ENCODE results near the gene PDE6B. TPM values are rescaled to one million over a fixed set of nuclear protein-coding genes. Genes with fewer than 3 reads are reported as not detected.

Gene PDE6B
- total RNA-seq (10 to 100 TPM; 16.5 to 24.6 TPM), polyA plus RNA-seq (1 to 10 TPM; 2.7 to 7.6 TPM)
- long read RNA-seq, donor 1, partial matches to known transcripts, result 21 of 21 reads
- long read RNA-seq, donor 1, other reads (novel, unspliced or antisense), result 0 of 21 reads
- long read RNA-seq, donor 2, result 0 reads
- long read RNA-seq, donor 3, partial matches to known transcripts, result 0 of 1 reads
- long read RNA-seq, donor 3, other reads (novel, unspliced or antisense), result 0 of 1 reads
- long read RNA-seq, donor 4, result 0 reads
- long read RNA-seq, donor 5, result 0 reads

GRCh38 chr4:624705-625590 lies at the start of gene PDE6B:
Gene PDE6B, plus strand, starts transcription at chr4:625573. Its CDS starts 54 bp downstream, at chr4:625627.
- Histone ChIP-seq H3K27me3 (ENCODE audit: control insufficient read depth in 3 of 3, insufficient read depth in 3 of 3, low read length in 2 of 3) (peaks cover 0 to 3% (median 0%) of the 10 kb centered on the region in 3 donors), H3K4me1 (ENCODE audit: control insufficient read depth in 5 of 5, insufficient read depth in 5 of 5, low read length in 5 of 5) (no peaks in the 10 kb centered on the region), H3K9me3 (ENCODE audit: control insufficient read depth in 4 of 4, insufficient read depth in 3 of 4, low read length in 3 of 4) (no peaks in the 10 kb centered on the region), H3K27ac (ENCODE audit: low read depth in 1 of 2, low read length in 1 of 2) (no peak within 1 kb of the TSS), H3K9ac (ENCODE audit: insufficient read depth in 1 of 2, low read length in 2 of 2) (no peak within 1 kb of the TSS), H3K4me3 (no peak within 1 kb of the TSS), H3K36me3 (ENCODE audit: control insufficient read depth in 4 of 4, insufficient read depth in 4 of 4, low read length in 4 of 4) (no peaks in the 10 kb centered on the region)
- WGBS, 2 donors, result 84 to 87% methylated on average over 19 to 21 of the region's 21 CpGs
- ATAC-seq (ENCODE audit: insufficient read depth, low FRiP score), result no peak
- no peak for TF ChIP-seq CTCF (IDR thresholded peaks at IDR 0.05; ENCODE audit: control extremely low read depth, extremely low read depth)
- no peak for DNase-seq

GRCh38 chr4:576245-576821 lies 49.0 kb upstream of the PDE6B start, which contains the start of gene TMEM271:
Gene TMEM271, minus strand, starts transcription at chr4:576295. Its CDS starts 233 bp downstream, at chr4:576062.
- H3K9me3 ChIP-seq (ENCODE audit: control insufficient read depth in 4 of 4, insufficient read depth in 3 of 4, low read length in 3 of 4), result peaks cover 0 to 14% (median 0%) of the 10 kb centered on the region in 4 donors
- H3K27me3 ChIP-seq (ENCODE audit: control insufficient read depth in 3 of 3, insufficient read depth in 3 of 3, low read length in 2 of 3), result peaks cover 31 to 73% (median 53%) of the 10 kb centered on the region in 3 donors
- no peak within 1 kb of the TSS for H3K4me3 ChIP-seq
- no peak within 1 kb of the TSS for H3K9ac ChIP-seq (ENCODE audit: insufficient read depth in 1 of 2, low read length in 2 of 2)
- no peak for TF ChIP-seq CTCF (IDR thresholded peaks at IDR 0.05; ENCODE audit: control extremely low read depth, extremely low read depth)
- WGBS, 2 donors, result 1 to 2% methylated on average over 15 to 50 of the region's 60 CpGs
- no peaks in the 10 kb centered on the region for H3K36me3 ChIP-seq (ENCODE audit: control insufficient read depth in 4 of 4, insufficient read depth in 4 of 4, low read length in 4 of 4)
- H3K4me1 ChIP-seq (ENCODE audit: control insufficient read depth in 5 of 5, insufficient read depth in 5 of 5, low read length in 5 of 5), result peaks cover 0 to 14% (median 0%) of the 10 kb centered on the region in 5 donors
- no peak within 1 kb of the TSS for H3K27ac ChIP-seq (ENCODE audit: low read depth in 1 of 2, low read length in 1 of 2)
- DNase-seq, result no peak
- ATAC-seq (ENCODE audit: insufficient read depth, low FRiP score), result no peak

GRCh38 chr4:576991-577498 lies 48.3 kb upstream of the PDE6B start:
- H3K4me1 ChIP-seq (ENCODE audit: control insufficient read depth in 5 of 5, insufficient read depth in 5 of 5, low read length in 5 of 5), result peaks cover 0 to 14% (median 0%) of the 10 kb centered on the region in 5 donors
- H3K36me3 ChIP-seq (ENCODE audit: control insufficient read depth in 4 of 4, insufficient read depth in 4 of 4, low read length in 4 of 4), result no peaks in the 10 kb centered on the region
- no peak for DNase-seq
- WGBS, 2 donors, result 1 to 2% methylated on average over 36 to 37 of the region's 37 CpGs
- H3K27me3 ChIP-seq (ENCODE audit: control insufficient read depth in 3 of 3, insufficient read depth in 3 of 3, low read length in 2 of 3), result peaks cover 31 to 76% (median 51%) of the 10 kb centered on the region in 3 donors
- H3K27ac ChIP-seq (ENCODE audit: low read depth in 1 of 2, low read length in 1 of 2), result no peak overlapping the region
- no peak for ATAC-seq (ENCODE audit: insufficient read depth, low FRiP score)
- H3K9ac ChIP-seq (ENCODE audit: insufficient read depth in 1 of 2, low read length in 2 of 2), result no peak overlapping the region
- TF ChIP-seq CTCF (IDR thresholded peaks at IDR 0.05; ENCODE audit: control extremely low read depth, extremely low read depth), result no peak
- H3K9me3 ChIP-seq (ENCODE audit: control insufficient read depth in 4 of 4, insufficient read depth in 3 of 4, low read length in 3 of 4), result peaks cover 0 to 17% (median 0%) of the 10 kb centered on the region in 4 donors
- H3K4me3 ChIP-seq, result no peak overlapping the region
